Measurements from ENCODE around the gene ZWILCH.

The ZWILCH gene

GRCh38 chr15:66565741-66566144 lies 60.6 kb downstream of the ZWILCH start, which contains the start of gene LCTL:
Gene LCTL, minus strand, starts transcription at chr15:66565998. Its CDS starts 633 bp downstream, at chr15:66565365.
- TF ChIP-seq, protein P1, sequence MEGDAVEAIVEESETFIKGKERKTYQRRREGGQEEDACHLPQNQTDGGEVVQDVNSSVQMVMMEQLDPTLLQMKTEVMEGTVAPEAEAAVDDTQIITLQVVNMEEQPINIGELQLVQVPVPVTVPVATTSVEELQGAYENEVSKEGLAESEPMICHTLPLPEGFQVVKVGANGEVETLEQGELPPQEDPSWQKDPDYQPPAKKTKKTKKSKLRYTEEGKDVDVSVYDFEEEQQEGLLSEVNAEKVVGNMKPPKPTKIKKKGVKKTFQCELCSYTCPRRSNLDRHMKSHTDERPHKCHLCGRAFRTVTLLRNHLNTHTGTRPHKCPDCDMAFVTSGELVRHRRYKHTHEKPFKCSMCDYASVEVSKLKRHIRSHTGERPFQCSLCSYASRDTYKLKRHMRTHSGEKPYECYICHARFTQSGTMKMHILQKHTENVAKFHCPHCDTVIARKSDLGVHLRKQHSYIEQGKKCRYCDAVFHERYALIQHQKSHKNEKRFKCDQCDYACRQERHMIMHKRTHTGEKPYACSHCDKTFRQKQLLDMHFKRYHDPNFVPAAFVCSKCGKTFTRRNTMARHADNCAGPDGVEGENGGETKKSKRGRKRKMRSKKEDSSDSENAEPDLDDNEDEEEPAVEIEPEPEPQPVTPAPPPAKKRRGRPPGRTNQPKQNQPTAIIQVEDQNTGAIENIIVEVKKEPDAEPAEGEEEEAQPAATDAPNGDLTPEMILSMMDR (IDR thresholded peaks at IDR 0.05; ENCODE audit: control insufficient read depth, extremely low read depth, insufficient read depth), result no peak
- no peak within 1 kb of the TSS for H3K4me3 ChIP-seq (ENCODE audit: low read depth, low read length)
- no peak for DNase-seq (ENCODE audit: low read depth)

DNA sequence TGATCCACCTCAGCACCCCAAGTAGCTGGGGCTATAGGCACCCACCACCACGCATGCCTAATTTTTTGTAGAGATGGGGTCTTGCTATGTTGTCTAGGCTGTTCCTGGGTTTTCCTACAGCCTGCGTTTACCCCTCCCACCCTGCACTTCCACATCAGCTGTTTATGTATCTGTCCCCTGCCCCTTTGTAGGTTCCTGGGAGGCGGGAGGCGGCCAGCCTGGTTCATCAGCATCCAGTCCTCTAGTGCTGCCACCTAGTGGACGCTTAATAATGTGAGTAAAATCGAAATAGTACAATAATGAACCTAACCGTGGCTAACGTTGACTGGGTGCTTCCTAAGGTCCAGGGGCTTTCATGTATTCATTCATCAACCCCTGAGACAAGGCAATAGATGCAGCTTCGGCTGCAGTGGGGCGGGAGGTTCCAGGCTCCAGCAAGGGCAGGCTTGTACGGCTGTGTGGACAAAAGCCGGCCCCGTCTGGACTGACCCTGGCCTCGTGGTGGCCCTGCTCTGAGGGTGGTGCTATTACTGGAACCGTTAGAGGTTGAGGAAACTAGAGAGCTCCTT lies 61.9 kb downstream of the ZWILCH start:
- H3K4me3 ChIP-seq (ENCODE audit: low read depth, low read length), result no peak overlapping the region
- no peak for DNase-seq (ENCODE audit: low read depth)
- TF ChIP-seq, protein P1 (IDR thresholded peaks at IDR 0.05; ENCODE audit: control insufficient read depth, extremely low read depth, insufficient read depth), result peak; percentile 76

- TF ChIP-seq, protein P1 (IDR thresholded peaks at IDR 0.05; ENCODE audit: control insufficient read depth, extremely low read depth, insufficient read depth), result no peak
- DNase-seq (ENCODE audit: low read depth), result no peak
- H3K4me3 ChIP-seq (ENCODE audit: low read depth, low read length), result no peak overlapping the region
Observed at GRCh38 chr15:66567897-66568296, 62.8 kb downstream of the ZWILCH start.

GRCh38 chr15:66569461-66570137 lies 64.5 kb downstream of the ZWILCH start:
- H3K4me3 ChIP-seq (ENCODE audit: low read depth, low read length), result no peak overlapping the region
- TF ChIP-seq, protein P1 (IDR thresholded peaks at IDR 0.05; ENCODE audit: control insufficient read depth, extremely low read depth, insufficient read depth), result no peak
- DNase-seq (ENCODE audit: low read depth), result no peak

GRCh38 chr15:66570327-66570726 lies 65.2 kb downstream of the ZWILCH start:
- DNase-seq (ENCODE audit: low read depth), result no peak
- H3K4me3 ChIP-seq (ENCODE audit: low read depth, low read length), result no peak overlapping the region
- TF ChIP-seq, protein P1 (IDR thresholded peaks at IDR 0.05; ENCODE audit: control insufficient read depth, extremely low read depth, insufficient read depth), result no peak

- H3K4me3 ChIP-seq (ENCODE audit: low read depth, low read length), result no peak overlapping the region
- TF ChIP-seq, protein P1 (IDR thresholded peaks at IDR 0.05; ENCODE audit: control insufficient read depth, extremely low read depth, insufficient read depth), result no peak
- DNase-seq (ENCODE audit: low read depth), result no peak
Observed at GRCh38 chr15:66570842-66571478, 65.8 kb downstream of the ZWILCH start.

Data from LNCaP clone FGC (cell line).